ENCODE results near the gene NUP58. TPM values are rescaled to one million over a fixed set of nuclear protein-coding genes. Genes with fewer than 3 reads are reported as not detected.

Gene NUP58
- total RNA-seq, 1 donor from 2014 or later = 46.1 TPM

- intact Hi-C loops (cut with DNase I) = no loop called here
These were observed 69.9 kb downstream of the NUP58 start for GRCh38 chr13:25371158-25371874.

DNA sequence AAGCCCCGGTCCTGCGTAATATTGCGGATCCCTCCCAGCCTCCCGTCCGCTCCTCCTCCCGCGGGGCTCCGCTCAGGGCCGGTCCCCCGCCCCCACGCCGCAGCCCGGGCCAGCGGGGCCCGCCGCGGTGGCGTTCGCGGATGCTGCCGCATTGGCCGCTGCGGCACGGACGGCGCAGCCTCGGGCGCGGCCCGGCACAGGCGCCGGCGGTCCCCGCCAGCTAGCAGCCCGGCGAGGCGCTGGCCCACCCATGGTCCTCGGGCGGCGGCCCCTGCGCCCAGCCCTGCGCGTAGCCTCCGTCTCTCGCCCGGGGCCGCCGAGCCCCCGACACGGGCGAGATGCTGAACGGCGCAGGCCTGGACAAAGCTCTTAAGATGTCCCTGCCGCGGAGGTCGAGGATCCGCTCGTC is 70.5 kb downstream of the NUP58 start, which contains the start of gene ATP8A2:
Gene ATP8A2 (plus strand): TSS at position 100 of the 409 bp plus-strand sequence. CDS start 239 bp downstream, at position 339.
- no peak for DNase-seq (ENCODE audit: low spot score)
- intact Hi-C loops (cut with DNase I) = no loop called here
- ATAC-seq = no peak

More at GRCh38 chr13:25371158-25371874, 69.9 kb downstream of the NUP58 start:
- ATAC-seq (no peak), DNase-seq (ENCODE audit: low spot score) (no peak)

DNA sequence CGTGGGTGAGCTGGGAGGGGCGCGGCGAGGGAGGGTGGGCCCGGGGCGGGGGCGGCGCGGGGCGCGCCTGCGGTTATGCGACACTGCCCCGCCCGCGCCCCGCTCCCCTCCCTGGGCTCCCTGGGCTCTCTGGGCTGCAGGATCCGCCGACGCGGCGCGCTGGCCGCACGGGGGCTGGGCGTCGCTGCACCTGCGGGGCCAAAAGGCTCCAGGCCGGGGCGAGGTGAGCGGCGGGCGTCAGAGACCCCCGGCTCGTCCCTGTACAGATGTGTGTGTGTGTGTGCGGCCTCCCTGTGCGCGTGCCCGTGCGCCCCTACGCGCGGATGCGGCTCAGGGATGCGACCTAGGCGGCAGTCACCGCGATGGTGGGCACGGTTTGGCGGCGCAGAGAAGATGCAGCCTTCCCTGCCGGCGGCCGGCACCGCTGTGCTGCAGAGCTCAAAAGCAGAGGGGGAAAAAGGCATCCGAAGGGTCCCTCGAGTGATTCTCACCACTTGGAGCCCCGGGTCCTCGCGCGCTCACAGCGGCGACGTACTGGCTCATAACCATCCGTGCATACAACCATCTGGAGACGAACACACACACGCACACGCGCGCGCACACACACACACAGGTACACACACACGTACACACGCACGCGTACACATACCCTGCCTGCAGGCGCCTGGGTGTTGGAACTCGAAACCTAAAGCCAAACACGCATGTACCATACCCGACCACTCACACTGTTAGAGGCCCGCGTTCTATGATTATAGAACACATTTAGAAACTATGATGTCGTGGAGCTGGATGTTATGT is 71.1 kb downstream of the NUP58 start:
- no peak for ATAC-seq
- intact Hi-C loops (cut with DNase I) = no loop called here

DNA sequence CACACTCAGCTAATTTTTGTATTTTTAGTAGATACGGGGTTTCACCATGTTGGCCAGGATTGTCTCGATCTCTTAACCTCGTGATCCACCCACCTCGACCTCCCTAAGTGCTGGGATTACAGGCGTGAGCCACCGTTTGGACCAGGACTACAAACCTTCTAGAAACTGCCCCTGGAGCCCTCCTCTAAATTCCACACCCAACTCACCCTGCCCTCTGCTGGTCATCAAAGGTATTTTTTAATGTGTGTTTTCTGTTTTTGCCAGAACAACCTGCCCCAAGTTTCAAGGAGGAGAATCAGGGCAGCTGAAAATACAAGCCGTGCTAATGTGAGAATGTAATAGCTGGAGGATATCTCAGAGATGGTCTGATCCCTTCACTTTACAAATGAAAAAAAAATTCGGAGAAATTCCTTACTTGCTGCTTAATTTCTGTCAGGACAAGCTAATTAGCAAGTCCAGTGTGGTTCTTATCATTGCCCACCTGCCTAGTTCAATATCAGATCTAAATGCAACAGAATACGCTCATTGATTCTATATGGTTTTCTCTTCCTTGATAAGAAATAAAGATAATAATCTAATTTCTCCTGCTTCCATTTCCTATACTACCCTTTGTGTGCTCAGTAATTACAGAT is 74.4 kb downstream of the NUP58 start:
- no peak for ATAC-seq
- intact Hi-C loops (cut with DNase I) = no loop called here
- DNase-seq (ENCODE audit: low spot score) = no peak

More for the DNA sequence above, 71.1 kb downstream of the NUP58 start:
- DNase-seq (ENCODE audit: low spot score) = no peak

GRCh38 chr13:25377244-25377962 is 76.0 kb downstream of the NUP58 start:
- DNase-seq (ENCODE audit: low spot score) = no peak
- ATAC-seq = no peak
- intact Hi-C loops (cut with DNase I) = no loop called here

DNA sequence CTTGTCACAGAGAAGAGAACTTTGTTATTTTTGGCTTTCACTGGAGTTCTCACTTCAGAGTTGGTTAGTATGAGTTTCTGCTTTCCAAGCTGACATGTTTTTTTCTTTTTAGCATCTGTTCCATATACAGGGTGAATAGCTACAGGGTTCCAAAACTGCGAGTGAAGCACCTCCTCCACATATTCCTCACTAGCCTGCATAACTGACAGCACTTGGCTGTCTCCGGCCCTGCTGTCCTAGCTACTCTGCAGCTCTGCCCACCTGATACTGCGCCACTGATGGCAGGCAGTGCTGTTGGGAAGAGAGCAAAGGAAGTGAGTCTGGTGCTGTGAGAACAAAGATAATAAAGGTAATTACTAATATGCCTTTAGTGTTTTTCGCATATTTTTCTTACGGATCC is 77.1 kb downstream of the NUP58 start:
- intact Hi-C loops (cut with DNase I) = no loop called here
- DNase-seq (ENCODE audit: low spot score) (no peak), ATAC-seq (no peak)

- ATAC-seq (no peak), DNase-seq (ENCODE audit: low spot score) (no peak)
- intact Hi-C loops (cut with DNase I) = no loop called here
These were observed 77.6 kb downstream of the NUP58 start for GRCh38 chr13:25379011-25379410.

GRCh38 chr13:25380082-25380481 is 78.7 kb downstream of the NUP58 start:
- intact Hi-C loops (cut with DNase I) = no loop called here
- ATAC-seq (no peak), DNase-seq (ENCODE audit: low spot score) (no peak)

DNA sequence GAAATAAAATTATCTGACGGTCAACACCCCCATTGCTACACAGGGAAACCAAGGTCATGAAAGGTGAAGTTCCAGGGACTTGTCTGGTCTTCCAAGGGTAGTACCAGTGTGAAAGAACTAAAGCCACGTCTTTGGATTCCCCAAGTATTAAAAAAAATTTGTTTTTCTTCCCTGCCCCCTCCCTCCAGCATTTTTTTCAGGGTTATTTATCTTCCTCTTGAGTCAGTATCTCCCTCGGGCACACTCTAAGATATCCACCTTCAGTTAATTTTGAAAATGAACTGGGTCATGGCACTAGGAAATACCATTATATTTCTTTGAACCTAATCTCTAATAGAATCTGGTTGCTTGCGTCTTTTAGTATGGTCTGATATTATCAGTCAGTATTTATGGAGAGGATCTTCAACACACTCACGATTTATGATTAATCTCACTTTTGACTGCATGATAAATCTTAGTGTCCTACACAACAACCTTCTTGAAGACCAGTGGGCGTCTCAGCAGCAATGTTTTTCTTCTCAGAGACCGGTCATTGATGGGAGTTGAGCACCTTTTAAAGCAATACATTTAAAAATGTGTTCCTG is 79.4 kb downstream of the NUP58 start:
- intact Hi-C loops (cut with DNase I) = no loop called here
- ATAC-seq (no peak), DNase-seq (ENCODE audit: low spot score) (no peak)

GRCh38 chr13:25384758-25385410 is 83.5 kb downstream of the NUP58 start:
- intact Hi-C loops (cut with DNase I) = no loop called here
- ATAC-seq = no peak
- DNase-seq (ENCODE audit: low spot score) = no peak

DNA sequence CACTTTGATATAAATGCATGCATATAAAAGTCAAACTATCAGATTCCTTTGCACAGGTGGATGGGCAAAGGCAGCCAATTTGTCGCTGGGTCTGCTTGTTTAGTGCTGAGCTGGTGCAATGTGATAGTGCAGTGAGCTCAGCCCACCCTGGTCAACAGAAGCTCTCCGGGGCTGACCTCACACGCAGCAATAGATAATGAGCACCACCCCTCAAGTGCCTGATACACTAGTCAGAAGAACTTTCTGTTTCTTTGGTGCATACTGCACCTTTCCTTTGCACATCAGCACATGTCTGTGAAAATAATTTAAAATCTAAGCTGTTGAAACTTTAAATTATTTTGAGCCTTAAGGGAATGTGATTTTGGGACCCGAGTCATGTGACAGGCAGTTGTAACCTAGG is 90.5 kb downstream of the NUP58 start:
- intact Hi-C loops (cut with DNase I) = no loop called here
- ATAC-seq (no peak), DNase-seq (ENCODE audit: low spot score) (no peak)

Other genes starting within 250 kb of the NUP58 start
- gene PABPC3, start 205.5 kb upstream of the NUP58 start, total RNA-seq = 0.13 TPM
- gene AMER2, start 129.3 kb upstream of the NUP58 start, total RNA-seq = 0.04 TPM
- 14.8 TPM for gene MTMR6, start 14.1 kb upstream of the NUP58 start, total RNA-seq
- gene ATP8A2, start 70.3 kb downstream of the NUP58 start, total RNA-seq = 1.2 TPM

Measured in sciatic nerve (tissue), 2 donors.